OCI-LY1 (cell line): ENCODE data around the gene SFMBT2.

Source experiments
- H2AFZ ChIP-seq: fragments of 200-600 bp; sonication (generic), shearing (Covaris generic); 2 replicates; pipeline ENCODE4 v1.6.0; 2014; ENCODE audit warnings: antibody characterized with exemption, mild to moderate bottlenecking, low read length
- H3F3A ChIP-seq: fragments of 200-600 bp; sonication (generic), shearing (Covaris generic); 2 replicates; pipeline ENCODE4 v1.6.0; 2014; ENCODE audit warnings: mild to moderate bottlenecking, antibody characterized with exemption, low read length, moderate library complexity; ENCODE audit not compliant: insufficient read depth
- H3K27ac ChIP-seq: fragments of 200-600 bp; sonication (generic); 2 replicates; pipeline ENCODE4 v1.5.1; 2014; ENCODE audit warnings: low read length, mixed run types, mild to moderate bottlenecking, low read depth; ENCODE audit not compliant: poor library complexity, severe bottlenecking
- H3K27me3 ChIP-seq: fragments of 200-600 bp; sonication (generic); 2 replicates; pipeline ENCODE4 v1.6.0; 2014; ENCODE audit warnings: antibody characterized with exemption, mild to moderate bottlenecking, low read length, moderate library complexity; ENCODE audit not compliant: insufficient read depth
- H3K36me3 ChIP-seq: fragments of 200-600 bp; sonication (generic); 2 replicates; pipeline ENCODE4 v1.6.1; 2014; ENCODE audit warnings: mild to moderate bottlenecking, antibody characterized with exemption, low read length, moderate library complexity, mixed read lengths; ENCODE audit not compliant: insufficient read depth
- H3K4me1 ChIP-seq: fragments of 200-600 bp; sonication (generic); 2 replicates; pipeline ENCODE4 v1.5.1; 2014; ENCODE audit warnings: mild to moderate bottlenecking, low read length, moderate library complexity; ENCODE audit not compliant: insufficient read depth, severe bottlenecking
- H3K4me2 ChIP-seq: fragments of 200-600 bp; sonication (generic), shearing (Covaris generic); 2 replicates; pipeline ENCODE4 v1.6.1; 2014; ENCODE audit warnings: low read length
- H3K4me3 ChIP-seq: fragments of 200-600 bp; sonication (generic); 2 replicates; pipeline ENCODE4 v1.5.1; 2014; ENCODE audit warnings: low read length, low read depth, mild to moderate bottlenecking, mixed read lengths; ENCODE audit not compliant: poor library complexity, severe bottlenecking
- H3K79me2 ChIP-seq: fragments of 200-600 bp; shearing (Covaris generic); 2 replicates; pipeline ENCODE4 v1.6.1; 2016; ENCODE audit warnings: mixed run types, low read length, mixed read lengths; ENCODE audit not compliant: insufficient read depth
- H3K9ac ChIP-seq: fragments of 200-600 bp; sonication (generic), shearing (Covaris generic); 2 replicates; pipeline ENCODE4 v1.6.1; 2014; ENCODE audit warnings: mild to moderate bottlenecking, low read length, mixed read lengths
- H3K9me2 ChIP-seq: fragments of 200-600 bp; sonication (generic), shearing (Covaris generic); 2 replicates; pipeline ENCODE4 v1.6.1; 2014; ENCODE audit warnings: low read depth, mild to moderate bottlenecking, low read length, mixed read lengths
- H3K9me3 ChIP-seq: fragments of 200-600 bp; shearing (Covaris generic); 2 replicates; pipeline ENCODE4 v1.6.1; 2014; ENCODE audit warnings: low read length, mixed read lengths
- H4K20me1 ChIP-seq: fragments of 200-600 bp; sonication (generic), shearing (Covaris generic); 2 replicates; pipeline ENCODE4 v1.6.0; 2016; ENCODE audit warnings: mild to moderate bottlenecking, low read length; ENCODE audit not compliant: insufficient read depth
- CTCF ChIP-seq: fragments of 200-600 bp; sonication (generic), shearing (Covaris generic); IDR thresholded peaks from 2 replicates; pipeline ENCODE4 v1.5.1; 2017; ENCODE audit warnings: mild to moderate bottlenecking, antibody characterized with exemption, low read length, moderate library complexity, mixed read lengths
- EZH2 ChIP-seq: fragments of 200-600 bp; sonication (generic), shearing (Covaris generic); IDR thresholded peaks from 2 replicates; pipeline ENCODE4 v1.8.0; 2017; ENCODE audit warnings: borderline replicate concordance, mixed run types, mild to moderate bottlenecking, antibody characterized with exemption, low read length, moderate library complexity, mixed read lengths

SFMBT2 gene

GRCh38 chr10:7263616-7264015 is 147.2 kb downstream of the SFMBT2 start:
- Histone ChIP-seq H3K27me3 (no peaks in the 10 kb centered on the region), H3F3A (no peaks in the 10 kb centered on the region), H3K4me1 (peaks cover 18% of the 10 kb centered on the region), H3K79me2 (no peaks in the 10 kb centered on the region), H3K9me2 (no peaks in the 10 kb centered on the region), H3K27ac (no peak overlapping the region), H3K36me3 (no peaks in the 10 kb centered on the region), H2AFZ (no peak overlapping the region), H3K4me2 (no peak overlapping the region), H3K9me3 (no peaks in the 10 kb centered on the region), H3K4me3 (no peak overlapping the region), H4K20me1 (no peaks in the 10 kb centered on the region), H3K9ac (no peak overlapping the region)
- TF ChIP-seq EZH2 (no peak), CTCF (no peak)

- 0 out of 2 replicates have a peak, but pooled peaks cover 4% of the 10 kb centered on the region for H3K36me3 ChIP-seq
- H3K27me3 ChIP-seq, result no peaks in the 10 kb centered on the region
- no peaks in the 10 kb centered on the region for H3K9me2 ChIP-seq
- H3F3A ChIP-seq, result no peaks in the 10 kb centered on the region
- no peak for TF ChIP-seq EZH2
- TF ChIP-seq CTCF, result no peak
- H3K4me3 ChIP-seq, result no peak overlapping the region
- H3K9me3 ChIP-seq, result no peaks in the 10 kb centered on the region
- H2AFZ ChIP-seq, result no peak overlapping the region
- no peak overlapping the region for H3K4me2 ChIP-seq
- H4K20me1 ChIP-seq, result no peaks in the 10 kb centered on the region
- no peaks in the 10 kb centered on the region for H3K79me2 ChIP-seq
- peaks cover 22% of the 10 kb centered on the region for H3K4me1 ChIP-seq
- no peak overlapping the region for H3K9ac ChIP-seq
- no peak overlapping the region for H3K27ac ChIP-seq
Measured at GRCh38 chr10:7261351-7261750, 149.5 kb downstream of the SFMBT2 start.

- no peak overlapping the region for H3K27ac ChIP-seq
Measured at GRCh38 chr10:7260912-7261311, 149.9 kb downstream of the SFMBT2 start.

More at GRCh38 chr10:7260912-7261311, 149.9 kb downstream of the SFMBT2 start:
- H3K36me3 ChIP-seq, result 0 out of 2 replicates have a peak, but pooled peaks cover 4% of the 10 kb centered on the region
- no peaks in the 10 kb centered on the region for H4K20me1 ChIP-seq
- no peaks in the 10 kb centered on the region for H3F3A ChIP-seq
- H3K9ac ChIP-seq, result no peak overlapping the region
- H2AFZ ChIP-seq, result no peak overlapping the region
- H3K9me3 ChIP-seq, result no peaks in the 10 kb centered on the region
- no peaks in the 10 kb centered on the region for H3K9me2 ChIP-seq
- no peaks in the 10 kb centered on the region for H3K27me3 ChIP-seq
- H3K4me3 ChIP-seq, result no peak overlapping the region
- no peaks in the 10 kb centered on the region for H3K79me2 ChIP-seq
- H3K4me1 ChIP-seq, result peaks cover 22% of the 10 kb centered on the region
- no peak overlapping the region; the same call in 1 of the 2 replicates for H3K4me2 ChIP-seq
- TF ChIP-seq CTCF, result no peak
- TF ChIP-seq EZH2, result no peak
